DND-41 (cell line): ENCODE data around the gene MAGEA2B.
"Not testable (repeated sequence)": the region's sequence is repeated elsewhere in the genome, so short reads cannot be mapped to it uniquely, and the experiment has no call there.

ENCODE experiments used
- ATAC-seq: fragments of 200-7000 bp; cut with Tn5 transposase; 3 replicates; pipeline ENCODE4 v1.9.1; 2021; ENCODE audit warnings: low read depth; ENCODE audit not compliant: insufficient read depth
- DNase-seq: peaks from one replicate; pipeline ENCODE4 v3.0.0-alpha.2; 2020
- H2AFZ ChIP-seq: 2 replicates; pipeline ENCODE4 v1.6.0; 2012; ENCODE audit warnings: low read depth, low read length
- H3K27ac ChIP-seq: 2 replicates; pipeline ENCODE4 v1.5.1; 2012; ENCODE audit warnings: low read length, inconsistent platforms
- H3K27me3 ChIP-seq: fragments of 200-600 bp; sonication (generic); 2 replicates; pipeline ENCODE4 v1.6.0; 2012; ENCODE audit warnings: low read length, mild to moderate bottlenecking, inconsistent platforms; ENCODE audit not compliant: insufficient read depth, poor library complexity
- H3K36me3 ChIP-seq: 2 replicates; pipeline ENCODE4 v1.5.1; 2012; ENCODE audit warnings: low read length, inconsistent platforms; ENCODE audit not compliant: insufficient read depth
- H3K4me1 ChIP-seq: 2 replicates; pipeline ENCODE4 v1.5.1; 2012; ENCODE audit warnings: mild to moderate bottlenecking, low read length; ENCODE audit not compliant: insufficient read depth
- H3K4me2 ChIP-seq: 2 replicates; pipeline ENCODE4 v1.6.0; 2012; ENCODE audit warnings: mild to moderate bottlenecking, moderate library complexity, low read length, inconsistent platforms; ENCODE audit not compliant: insufficient read depth
- H3K4me3 ChIP-seq, 2 experiments: fragments of 200-600 bp in 1 of 2; shearing (Covaris generic) in 1 of 2; 2 replicates each; pipeline ENCODE4 v1.5.1; 2012 to 2016; ENCODE audit warnings: inconsistent platforms in 2 of 2, low read length in 2 of 2, mild to moderate bottlenecking in 2 of 2, low read depth in 1 of 2, moderate library complexity in 1 of 2
- H3K79me2 ChIP-seq: 2 replicates; pipeline ENCODE4 v1.6.0; 2012; ENCODE audit warnings: low read length, inconsistent platforms; ENCODE audit not compliant: insufficient read depth
- H3K9ac ChIP-seq: 2 replicates; pipeline ENCODE4 v1.6.0; 2012; ENCODE audit warnings: low read depth, mild to moderate bottlenecking, inconsistent platforms, low read length, moderate library complexity
- H3K9me3 ChIP-seq: 2 replicates; pipeline ENCODE4 v1.5.1; 2012; ENCODE audit warnings: low read length, moderate library complexity, mild to moderate bottlenecking, inconsistent platforms; ENCODE audit not compliant: insufficient read depth, severe bottlenecking
- H4K20me1 ChIP-seq: 2 replicates; pipeline ENCODE4 v1.6.0; 2012; ENCODE audit warnings: low read length; ENCODE audit not compliant: insufficient read depth
- EZH2 ChIP-seq: IDR thresholded peaks from 3 replicates; pipeline ENCODE4 v1.6.1; 2012; ENCODE audit warnings: borderline replicate concordance, low read depth, mild to moderate bottlenecking, moderate library complexity, low read length, inconsistent platforms; ENCODE audit not compliant: severe bottlenecking
- TF ChIP-seq, protein P1 (sequence below): IDR thresholded peaks from 2 replicates; pipeline ENCODE4 v1.5.1; 2012; ENCODE audit warnings: borderline replicate concordance, low read length, moderate library complexity, mild to moderate bottlenecking; ENCODE audit not compliant: poor library complexity, severe bottlenecking; ENCODE audit errors: extremely low read depth

MAGEA2B gene

DNA sequence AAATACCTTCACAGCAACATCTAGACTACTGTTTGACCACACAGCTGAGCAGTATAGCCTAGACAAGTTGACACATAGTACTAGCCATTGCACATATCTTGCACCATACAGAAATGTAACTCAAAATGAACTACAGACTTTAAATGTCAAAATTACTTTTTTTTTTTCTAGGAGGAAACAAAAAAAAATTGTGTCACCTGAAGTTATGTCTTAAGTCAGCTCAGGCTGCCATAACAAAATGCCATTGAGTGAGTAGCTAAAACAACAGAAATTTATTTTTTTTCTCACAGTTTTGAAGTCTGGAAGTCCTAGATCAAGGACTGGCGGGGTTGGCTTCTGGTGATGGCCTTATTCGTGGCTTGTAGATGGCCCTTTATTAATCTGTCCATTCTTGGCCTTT, 5.3 kb upstream of the MAGEA2B start, which contains the start of gene CSAG2:
CSAG2 (minus strand) TSS at position 101 of the 400 bp plus-strand sequence. CDS start 161 bp downstream, outside the sequence.
- H3K79me2 ChIP-seq, H3K36me3 ChIP-seq, DNase-seq, H2AFZ ChIP-seq, H3K4me1 ChIP-seq, H3K9me3 ChIP-seq, H3K27ac ChIP-seq, H3K27me3 ChIP-seq, H4K20me1 ChIP-seq, H3K9ac ChIP-seq, ATAC-seq, H3K4me3 ChIP-seq, H3K4me2 ChIP-seq: not testable (repeated sequence)

DNA sequence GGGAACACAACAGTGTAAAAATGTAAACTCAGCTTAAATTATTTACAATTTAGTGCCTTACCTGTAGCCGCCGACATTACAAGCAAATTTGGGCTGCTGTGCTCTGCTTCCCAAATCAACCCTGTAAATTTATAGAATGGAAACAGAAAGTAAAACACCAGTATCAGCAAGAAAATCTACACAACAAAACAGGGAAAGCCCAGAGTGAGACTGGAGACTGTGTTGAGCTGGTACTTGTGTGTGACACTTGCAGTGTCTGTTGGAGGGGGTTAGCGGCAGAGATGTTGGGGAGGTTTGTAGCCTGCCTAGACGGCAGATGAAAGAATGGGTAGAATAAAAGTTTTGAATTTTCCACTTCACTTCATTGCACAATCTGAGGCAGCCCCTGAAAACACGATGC, 1.2 kb upstream of the MAGEA2B start:
- not testable (repeated sequence) for H4K20me1 ChIP-seq, H3K9me3 ChIP-seq, H3K27me3 ChIP-seq, H3K27ac ChIP-seq, H3K4me1 ChIP-seq, ATAC-seq, H3K4me2 ChIP-seq, H2AFZ ChIP-seq, H3K4me3 ChIP-seq, H3K9ac ChIP-seq, H3K79me2 ChIP-seq, H3K36me3 ChIP-seq, DNase-seq

DNA sequence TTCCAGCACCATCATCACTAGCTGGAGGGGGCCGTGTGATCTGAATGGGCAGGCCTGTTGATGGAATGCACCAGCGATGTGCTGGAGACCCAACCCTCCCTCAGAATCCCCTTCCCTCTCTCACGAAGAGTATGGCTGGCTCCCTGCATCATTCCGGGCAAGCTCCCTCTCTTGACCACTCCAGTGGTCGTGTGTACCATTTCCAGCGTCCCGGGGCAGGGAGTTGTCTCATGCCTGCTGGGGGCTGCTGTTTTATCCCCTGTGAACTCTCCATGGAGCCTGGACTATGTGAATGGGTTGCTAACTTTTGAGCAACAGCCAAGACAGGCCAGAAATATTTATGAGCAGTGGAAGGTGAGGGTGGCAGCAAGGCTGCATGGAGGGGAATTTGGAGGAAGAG, 11.0 kb downstream of the MAGEA2B start:
- H3K9me3 ChIP-seq, result no peaks in the 10 kb centered on the region
- no peaks in the 10 kb centered on the region for H3K36me3 ChIP-seq
- no peaks in the 10 kb centered on the region for H3K27me3 ChIP-seq
- no peaks in the 10 kb centered on the region for H3K79me2 ChIP-seq
- H2AFZ ChIP-seq, result no peak overlapping the region
- no peak overlapping the region for H3K9ac ChIP-seq
- no peak overlapping the region for H3K27ac ChIP-seq
- H3K4me1 ChIP-seq, result no peaks in the 10 kb centered on the region
- ATAC-seq (no peak), DNase-seq (no peak)
- no peak for TF ChIP-seq EZH2
- TF ChIP-seq, protein P1, sequence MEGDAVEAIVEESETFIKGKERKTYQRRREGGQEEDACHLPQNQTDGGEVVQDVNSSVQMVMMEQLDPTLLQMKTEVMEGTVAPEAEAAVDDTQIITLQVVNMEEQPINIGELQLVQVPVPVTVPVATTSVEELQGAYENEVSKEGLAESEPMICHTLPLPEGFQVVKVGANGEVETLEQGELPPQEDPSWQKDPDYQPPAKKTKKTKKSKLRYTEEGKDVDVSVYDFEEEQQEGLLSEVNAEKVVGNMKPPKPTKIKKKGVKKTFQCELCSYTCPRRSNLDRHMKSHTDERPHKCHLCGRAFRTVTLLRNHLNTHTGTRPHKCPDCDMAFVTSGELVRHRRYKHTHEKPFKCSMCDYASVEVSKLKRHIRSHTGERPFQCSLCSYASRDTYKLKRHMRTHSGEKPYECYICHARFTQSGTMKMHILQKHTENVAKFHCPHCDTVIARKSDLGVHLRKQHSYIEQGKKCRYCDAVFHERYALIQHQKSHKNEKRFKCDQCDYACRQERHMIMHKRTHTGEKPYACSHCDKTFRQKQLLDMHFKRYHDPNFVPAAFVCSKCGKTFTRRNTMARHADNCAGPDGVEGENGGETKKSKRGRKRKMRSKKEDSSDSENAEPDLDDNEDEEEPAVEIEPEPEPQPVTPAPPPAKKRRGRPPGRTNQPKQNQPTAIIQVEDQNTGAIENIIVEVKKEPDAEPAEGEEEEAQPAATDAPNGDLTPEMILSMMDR, result no peak
- H3K4me2 ChIP-seq, result no peak overlapping the region
- H3K4me3 ChIP-seq, result no peak overlapping the region
- no peaks in the 10 kb centered on the region for H4K20me1 ChIP-seq

GRCh38 chrX:152733261-152733975, 19.0 kb downstream of the MAGEA2B start, which contains the start of the genes CSAG1 and MAGEA12:
TSS of gene CSAG1 (minus strand) at chrX:152733721. CDS start at chrX:152732460, 1,261 bp downstream.
TSS of gene MAGEA12 (plus strand) at chrX:152733757. CDS start at chrX:152736162, 2,405 bp downstream.
- no peaks in the 10 kb centered on the region for H3K79me2 ChIP-seq
- no peaks in the 10 kb centered on the region for H3K27me3 ChIP-seq
- no peak within 1 kb of the TSS for H3K4me3 ChIP-seq
- H3K9me3 ChIP-seq, result no peaks in the 10 kb centered on the region
- no peak within 1 kb of the TSS for H3K4me2 ChIP-seq
- H3K9ac ChIP-seq, result no peak within 1 kb of the TSS
- no peak within 1 kb of the TSS for H3K27ac ChIP-seq
- H4K20me1 ChIP-seq, result no peaks in the 10 kb centered on the region
- TF ChIP-seq, protein P1, result no peak
- no peak for TF ChIP-seq EZH2
- no peaks in the 10 kb centered on the region for H3K4me1 ChIP-seq
- DNase-seq, result no peak
- H3K36me3 ChIP-seq, result no peaks in the 10 kb centered on the region
- H2AFZ ChIP-seq, result no peak within 1 kb of the TSS
- ATAC-seq, result no peak

- not testable (repeated sequence) for DNase-seq, H3K9me3 ChIP-seq, H3K4me3 ChIP-seq, H3K36me3 ChIP-seq, H3K79me2 ChIP-seq, H3K9ac ChIP-seq, H3K4me2 ChIP-seq, H4K20me1 ChIP-seq, H3K27ac ChIP-seq, ATAC-seq, H2AFZ ChIP-seq, H3K27me3 ChIP-seq, H3K4me1 ChIP-seq
Measured at GRCh38 chrX:152734143-152734858, 19.9 kb downstream of the MAGEA2B start.
